Measurements from ENCODE around the gene PCED1A. TPM values are rescaled to one million over a fixed set of nuclear protein-coding genes. Genes with fewer than 3 reads are reported as not detected.

Gene PCED1A
- total RNA-seq, 2 experiments from 2014 or later, result 33.9 to 34.3 TPM

GRCh38 chr20:2816583-2817340 lies 23.7 kb downstream of the PCED1A start:
- H3K36me3 Mint-ChIP-seq (ENCODE audit: low read depth), result no peaks in the 10 kb centered on the region
- TF ChIP-seq CTCF (IDR thresholded peaks at IDR 0.05), result no peak
- H3K27me3 Mint-ChIP-seq, result peaks cover 29% of the 10 kb centered on the region
- H3K4me1 Mint-ChIP-seq (ENCODE audit: low read depth), result peaks cover 13% of the 10 kb centered on the region
- ATAC-seq (peak; percentile 53), DNase-seq (peak; percentile 45)
- no peak overlapping the region for H3K4me3 Mint-ChIP-seq
- no peak overlapping the region for H3K27ac Mint-ChIP-seq
- intact Hi-C loops (cut with micrococcal nuclease), result no loop called here
- CTCF ChIA-PET, result interaction anchor here (0.6 to 1.2 kb wide), 2 partner anchors 16 to 75 kb away, joined by 3 read pairs; partner anchors contain the start of gene CPXM1
- peaks cover 4% of the 10 kb centered on the region for H3K9me3 Mint-ChIP-seq
- POLR2A ChIA-PET, result no interaction called here

GRCh38 chr20:2816030-2816582 lies 24.3 kb downstream of the PCED1A start, which contains the start of gene TMEM239:
TSS of gene TMEM239 (plus strand) at chr20:2816364. CDS start at chr20:2816555, 191 bp downstream.
- ChIA-PET POLR2A (no interaction called here), CTCF (interaction anchor here (0.6 to 1.2 kb wide), 2 partner anchors 15 to 74 kb away, joined by 3 read pairs; partner anchors contain the start of gene CPXM1)
- Mint-ChIP-seq H3K4me1 (ENCODE audit: low read depth) (peaks cover 8% of the 10 kb centered on the region), H3K36me3 (ENCODE audit: low read depth) (no peaks in the 10 kb centered on the region), H3K27me3 (peaks cover 26% of the 10 kb centered on the region), H3K9me3 (peaks cover 6% of the 10 kb centered on the region), H3K4me3 (no peak within 1 kb of the TSS), H3K27ac (no peak within 1 kb of the TSS)
- no peak for TF ChIP-seq CTCF (IDR thresholded peaks at IDR 0.05)
- DNase-seq (no peak), ATAC-seq (no peak)
- intact Hi-C loops (cut with micrococcal nuclease), result no loop called here

- peaks cover 5% of the 10 kb centered on the region for H3K4me1 Mint-ChIP-seq (ENCODE audit: low read depth)
- H3K36me3 Mint-ChIP-seq (ENCODE audit: low read depth), result no peaks in the 10 kb centered on the region
- ChIA-PET CTCF (no interaction called here), POLR2A (no interaction called here)
- H3K27me3 Mint-ChIP-seq, result peaks cover 25% of the 10 kb centered on the region
- H3K27ac Mint-ChIP-seq, result no peak overlapping the region
- no peak for TF ChIP-seq CTCF (IDR thresholded peaks at IDR 0.05)
- intact Hi-C loops (cut with micrococcal nuclease), result no loop called here
- H3K9me3 Mint-ChIP-seq, result peaks cover 6% of the 10 kb centered on the region
- DNase-seq (no peak), ATAC-seq (no peak)
- no peak overlapping the region for H3K4me3 Mint-ChIP-seq
Measured at GRCh38 chr20:2815242-2815900, 25.1 kb downstream of the PCED1A start.

GRCh38 chr20:2814587-2815051 lies 25.8 kb downstream of the PCED1A start, which contains the start of gene C20orf141:
TSS of gene C20orf141 (plus strand) at chr20:2814987. CDS start at chr20:2815185, 198 bp downstream.
- ATAC-seq (no peak), DNase-seq (no peak)
- no peak within 1 kb of the TSS for H3K27ac Mint-ChIP-seq
- intact Hi-C loops (cut with micrococcal nuclease), result no loop called here
- no peak within 1 kb of the TSS for H3K4me3 Mint-ChIP-seq
- H3K4me1 Mint-ChIP-seq (ENCODE audit: low read depth), result no peaks in the 10 kb centered on the region
- H3K27me3 Mint-ChIP-seq, result peaks cover 18% of the 10 kb centered on the region
- POLR2A ChIA-PET, result no interaction called here
- peaks cover 6% of the 10 kb centered on the region for H3K9me3 Mint-ChIP-seq
- no peaks in the 10 kb centered on the region for H3K36me3 Mint-ChIP-seq (ENCODE audit: low read depth)
- CTCF ChIA-PET, result no interaction called here
- TF ChIP-seq CTCF (IDR thresholded peaks at IDR 0.05), result no peak

Data from activated CD8-positive, alpha-beta T cell treated with anti-CD3 and anti-CD28 coated beads for 36 hours (primary cell).